ENCODE measurements around the gene FOXP1. TPM values are rescaled to one million over a fixed set of nuclear protein-coding genes. Genes with fewer than 3 reads are reported as not detected.

FOXP1 gene
- total and polyA plus RNA-seq, 9 of the 15 experiments (the other 6 are each of a cell fraction or from before 2014, with no cell fraction given): 7.7 to 34.5 (median 13.7) TPM

DNA sequence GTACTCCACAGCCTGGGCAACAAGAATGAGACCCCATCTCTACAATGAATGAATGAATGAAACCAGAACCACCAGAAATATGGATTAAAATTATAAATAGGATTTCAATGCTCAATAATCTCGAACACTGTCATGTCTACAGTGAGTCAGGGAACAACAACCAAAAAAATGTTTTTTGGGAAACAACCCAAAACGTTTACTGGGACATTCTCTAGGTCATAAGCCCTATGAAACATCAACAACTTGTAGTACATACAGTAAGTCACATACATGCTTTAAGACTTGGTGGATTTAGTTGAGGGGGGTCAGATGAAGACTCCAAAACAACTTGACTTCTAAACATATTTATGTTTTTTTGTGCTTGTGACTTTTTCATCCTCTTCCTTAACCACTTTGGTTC lies 511.2 kb downstream of the FOXP1 start (continued):
- TF ChIP-seq, protein P1, sequence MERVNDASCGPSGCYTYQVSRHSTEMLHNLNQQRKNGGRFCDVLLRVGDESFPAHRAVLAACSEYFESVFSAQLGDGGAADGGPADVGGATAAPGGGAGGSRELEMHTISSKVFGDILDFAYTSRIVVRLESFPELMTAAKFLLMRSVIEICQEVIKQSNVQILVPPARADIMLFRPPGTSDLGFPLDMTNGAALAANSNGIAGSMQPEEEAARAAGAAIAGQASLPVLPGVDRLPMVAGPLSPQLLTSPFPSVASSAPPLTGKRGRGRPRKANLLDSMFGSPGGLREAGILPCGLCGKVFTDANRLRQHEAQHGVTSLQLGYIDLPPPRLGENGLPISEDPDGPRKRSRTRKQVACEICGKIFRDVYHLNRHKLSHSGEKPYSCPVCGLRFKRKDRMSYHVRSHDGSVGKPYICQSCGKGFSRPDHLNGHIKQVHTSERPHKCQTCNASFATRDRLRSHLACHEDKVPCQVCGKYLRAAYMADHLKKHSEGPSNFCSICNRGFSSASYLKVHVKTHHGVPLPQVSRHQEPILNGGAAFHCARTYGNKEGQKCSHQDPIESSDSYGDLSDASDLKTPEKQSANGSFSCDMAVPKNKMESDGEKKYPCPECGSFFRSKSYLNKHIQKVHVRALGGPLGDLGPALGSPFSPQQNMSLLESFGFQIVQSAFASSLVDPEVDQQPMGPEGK (CRISPR knock-in tag; IDR thresholded peaks at IDR 0.05; ENCODE audit: borderline replicate concordance): no peak

DNA sequence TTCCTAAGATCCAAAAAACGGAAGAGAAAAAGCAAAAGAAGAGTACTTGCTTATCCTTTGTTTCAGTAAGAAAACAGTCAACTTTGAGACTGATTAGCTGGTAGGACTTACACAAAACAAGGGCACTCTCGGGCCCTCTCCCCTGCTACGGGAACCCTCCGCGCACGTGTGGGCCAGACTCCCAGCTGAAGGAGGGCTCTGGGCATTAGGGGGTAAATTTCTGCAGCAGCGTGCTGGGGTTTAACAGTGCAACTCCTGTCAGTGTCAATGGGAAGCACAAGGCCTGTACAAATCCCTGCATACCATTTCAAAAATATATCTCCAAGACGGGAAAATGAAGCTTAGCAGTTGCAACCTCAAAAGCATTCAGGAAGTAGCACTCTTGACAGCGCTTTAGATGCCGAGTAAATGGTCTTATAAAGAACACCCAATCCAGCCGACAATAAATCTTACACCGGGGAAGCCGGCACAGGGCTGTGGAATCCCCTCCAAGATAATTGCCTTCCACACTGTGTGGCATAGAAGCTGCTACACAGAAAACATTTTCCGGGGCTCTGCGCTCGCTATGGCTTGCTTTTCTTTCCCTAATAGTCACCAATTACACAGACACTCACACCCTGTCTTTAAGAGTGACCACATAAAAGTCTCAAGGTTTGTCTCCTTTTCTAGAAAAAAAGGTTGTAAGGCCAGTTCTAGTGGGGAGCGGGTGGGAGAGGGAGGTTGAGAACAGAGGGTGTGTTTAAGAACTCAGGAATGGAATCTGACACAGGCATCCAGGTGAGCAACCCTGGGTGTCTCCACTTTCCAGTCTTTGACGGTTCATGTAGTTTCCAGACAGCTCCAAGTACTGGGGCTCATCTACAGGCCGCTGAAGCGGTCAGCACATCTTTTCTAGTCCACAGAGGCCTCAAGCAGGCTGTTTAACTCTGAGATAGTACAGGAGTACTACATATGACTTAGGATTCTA lies 512.7 kb downstream of the FOXP1 start:
- H3K36me3 ChIP-seq (ENCODE audit: control insufficient read depth, insufficient read depth, low read length): 0 out of 3 replicates have a peak, but pooled peaks cover 2% of the 10 kb centered on the region
- FAIRE-seq (no peak), DNase-seq (ENCODE audit: extremely low read depth in 1 of 4, low spot score in 3 of 4) (no peak), ATAC-seq (no peak)
- CTCF ChIA-PET (ENCODE audit: low intra/inter-chr PET ratio): no interaction called here
- peaks cover 0 to 15% of the 10 kb centered on the region in 2 experiments; a peak in 2 of 5 replicates for H3K4me1 ChIP-seq (replicated peaks in 1 of 2; ENCODE audit: control insufficient read depth in 2 of 2, insufficient read depth in 2 of 2, low read length in 2 of 2)
- intact Hi-C loops (cut with micrococcal nuclease): loop anchor here (5.0 kb wide), 1 partner anchor 442 kb away; no protein-coding TSS in a partner anchor
- no peak overlapping the region for H3K9ac ChIP-seq (ENCODE audit: insufficient read depth in 1 of 2, low read depth in 2 of 2, low read length in 2 of 2)
- peaks cover 8% of the 10 kb centered on the region; the same call in 2 of the 3 replicates for H3K79me2 ChIP-seq (ENCODE audit: control insufficient read depth, insufficient read depth, low read length)
- H3K27ac ChIP-seq (ENCODE audit: extremely low read depth, low read depth, low read length): no peak overlapping the region
- H3K27me3 ChIP-seq (ENCODE audit: control insufficient read depth in 2 of 2, insufficient read depth in 2 of 2, low read length in 2 of 2): no peaks in the 10 kb centered on the region
- no peak overlapping the region for H2AFZ ChIP-seq (ENCODE audit: low read depth, low read length)
- H3K4me3 ChIP-seq: no peak overlapping the region
- H4K20me1 ChIP-seq (replicated peaks; ENCODE audit: control insufficient read depth, insufficient read depth, low read length): 0 out of 2 replicates have a peak, but pooled peaks cover 3% of the 10 kb centered on the region
- H3K9me1 ChIP-seq (ENCODE audit: control insufficient read depth, insufficient read depth, low read length): no peaks in the 10 kb centered on the region
- POLR2A ChIA-PET: interaction anchor here (0.6 kb wide), 1 partner anchor 513 kb away, joined by 3 read pairs; the partner anchor contains the start of gene FOXP1
- BruUV-seq (replicated peaks): no TSS peak
- 76% methylated on average over 19 of the region's 20 CpGs for whole genome bisulfite sequencing (ENCODE audit: insufficient coverage, low coverage, missing lambda C conversion rate)
- in situ Hi-C loops (cut with MboI): no loop called here
- no peak overlapping the region for H3K4me2 ChIP-seq (ENCODE audit: insufficient read depth, low read length)
- no peaks in the 10 kb centered on the region for H3K9me3 ChIP-seq (replicated peaks; ENCODE audit: control insufficient read depth, insufficient read depth, low read depth, low read length)
- TF ChIP-seq CHD1 (IDR thresholded peaks at IDR 0.05; ENCODE audit: low read length): no peak
- TF ChIP-seq ZNF717 (CRISPR knock-in tag; IDR thresholded peaks at IDR 0.05): no peak
- TF ChIP-seq EZH2 (IDR thresholded peaks at IDR 0.05; ENCODE audit: borderline replicate concordance, low read depth, low read length): no peak
- no peak for TF ChIP-seq FOXA1 (IDR thresholded peaks at IDR 0.05; ENCODE audit: borderline replicate concordance)
- TF ChIP-seq, protein P2, sequence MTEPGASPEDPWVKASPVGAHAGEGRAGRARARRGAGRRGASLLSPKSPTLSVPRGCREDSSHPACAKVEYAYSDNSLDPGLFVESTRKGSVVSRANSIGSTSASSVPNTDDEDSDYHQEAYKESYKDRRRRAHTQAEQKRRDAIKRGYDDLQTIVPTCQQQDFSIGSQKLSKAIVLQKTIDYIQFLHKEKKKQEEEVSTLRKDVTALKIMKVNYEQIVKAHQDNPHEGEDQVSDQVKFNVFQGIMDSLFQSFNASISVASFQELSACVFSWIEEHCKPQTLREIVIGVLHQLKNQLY (CRISPR knock-in tag; conservative IDR thresholded peaks at IDR 0.05): no peak
- no peak for TF ChIP-seq CC2D1A (IDR thresholded peaks at IDR 0.05)
- TF ChIP-seq ZNF589 (CRISPR knock-in tag; IDR thresholded peaks at IDR 0.05; ENCODE audit: low read depth): no peak
- TF ChIP-seq, protein P3, sequence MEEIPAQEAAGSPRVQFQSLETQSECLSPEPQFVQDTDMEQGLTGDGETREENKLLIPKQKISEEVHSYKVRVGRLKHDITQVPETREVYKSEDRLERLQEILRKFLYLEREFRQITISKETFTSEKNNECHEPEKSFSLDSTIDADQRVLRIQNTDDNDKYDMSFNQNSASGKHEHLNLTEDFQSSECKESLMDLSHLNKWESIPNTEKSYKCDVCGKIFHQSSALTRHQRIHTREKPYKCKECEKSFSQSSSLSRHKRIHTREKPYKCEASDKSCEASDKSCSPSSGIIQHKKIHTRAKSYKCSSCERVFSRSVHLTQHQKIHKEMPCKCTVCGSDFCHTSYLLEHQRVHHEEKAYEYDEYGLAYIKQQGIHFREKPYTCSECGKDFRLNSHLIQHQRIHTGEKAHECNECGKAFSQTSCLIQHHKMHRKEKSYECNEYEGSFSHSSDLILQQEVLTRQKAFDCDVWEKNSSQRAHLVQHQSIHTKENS (CRISPR knock-in tag; IDR thresholded peaks at IDR 0.05): no peak
- TF ChIP-seq, protein P4, sequence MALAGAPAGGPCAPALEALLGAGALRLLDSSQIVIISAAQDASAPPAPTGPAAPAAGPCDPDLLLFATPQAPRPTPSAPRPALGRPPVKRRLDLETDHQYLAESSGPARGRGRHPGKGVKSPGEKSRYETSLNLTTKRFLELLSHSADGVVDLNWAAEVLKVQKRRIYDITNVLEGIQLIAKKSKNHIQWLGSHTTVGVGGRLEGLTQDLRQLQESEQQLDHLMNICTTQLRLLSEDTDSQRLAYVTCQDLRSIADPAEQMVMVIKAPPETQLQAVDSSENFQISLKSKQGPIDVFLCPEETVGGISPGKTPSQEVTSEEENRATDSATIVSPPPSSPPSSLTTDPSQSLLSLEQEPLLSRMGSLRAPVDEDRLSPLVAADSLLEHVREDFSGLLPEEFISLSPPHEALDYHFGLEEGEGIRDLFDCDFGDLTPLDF (CRISPR knock-in tag; IDR thresholded peaks at IDR 0.05): no peak
- TF ChIP-seq MTA1 (IDR thresholded peaks at IDR 0.05; ENCODE audit: borderline replicate concordance): no peak
